Stromal cell of bone marrow (primary cell): ENCODE measurements around the gene KIF13A.
"Not testable (repeated sequence)": the region's sequence is repeated elsewhere in the genome, so short reads cannot be mapped to it uniquely, and the experiment has no call there.

Source experiments
- DNase-seq: peaks from one replicate; pipeline ENCODE4 v3.0.0-alpha.2; 2012; ENCODE audit warnings: low read depth

KIF13A gene

DNA sequence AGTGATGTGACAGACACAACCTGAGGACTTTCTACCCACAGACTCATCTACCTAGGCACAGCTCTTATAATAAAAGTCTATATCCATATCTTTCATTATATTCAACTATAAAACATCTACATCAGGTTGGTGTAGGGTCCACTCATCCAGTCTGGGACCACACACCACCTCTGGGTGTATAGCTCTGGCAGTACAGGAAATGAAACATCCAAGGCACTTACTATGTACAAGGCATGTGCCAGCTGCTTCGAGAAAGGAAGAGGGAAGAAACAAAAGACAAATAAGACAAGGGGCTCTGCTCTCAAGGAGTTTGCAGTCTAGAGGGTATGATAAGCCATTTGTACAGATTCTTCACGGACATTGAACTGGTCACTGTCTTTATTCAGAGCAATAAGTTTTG lies 18.6 kb downstream of the KIF13A start:
- DNase-seq: no peak

DNA sequence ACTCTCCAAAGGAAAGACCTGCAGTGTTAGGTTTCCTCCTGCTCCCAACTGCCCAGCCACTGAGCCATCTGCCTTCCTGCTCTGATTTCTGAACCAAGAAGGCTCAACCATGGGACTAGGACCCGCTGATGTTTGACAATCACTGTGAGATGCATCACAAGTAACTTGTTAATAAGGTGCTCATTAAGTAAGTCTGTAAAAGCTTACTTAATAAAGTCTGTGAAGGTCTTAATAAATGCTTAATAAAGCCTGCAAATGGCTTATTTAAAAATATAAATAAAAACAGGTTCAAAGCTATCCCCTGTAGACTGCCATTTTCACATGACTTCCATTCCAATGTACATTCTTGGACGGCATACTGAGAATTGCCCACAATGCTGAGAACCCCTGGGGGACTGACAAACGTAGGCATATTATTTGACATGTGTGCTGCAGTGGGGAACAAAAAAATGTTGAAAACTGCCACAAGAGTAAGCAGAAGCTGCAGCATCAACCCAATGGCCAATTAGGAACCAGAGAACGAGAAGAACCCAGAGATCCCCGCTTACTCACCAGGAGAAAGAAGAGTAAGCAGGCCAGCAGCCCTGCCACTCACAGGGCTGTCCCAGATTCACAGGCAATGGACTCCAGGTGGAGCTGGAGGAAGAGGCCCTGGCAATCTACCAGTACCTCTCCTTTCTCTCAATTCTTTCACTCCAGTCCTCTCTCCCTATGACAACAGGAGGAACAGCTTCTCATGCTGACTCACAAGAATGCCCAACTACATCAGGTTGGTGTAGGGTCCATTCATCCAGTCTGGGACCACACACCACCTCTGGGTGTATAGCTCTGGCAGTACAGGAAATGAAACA lies 19.5 kb downstream of the KIF13A start:
- DNase-seq: no peak

DNA sequence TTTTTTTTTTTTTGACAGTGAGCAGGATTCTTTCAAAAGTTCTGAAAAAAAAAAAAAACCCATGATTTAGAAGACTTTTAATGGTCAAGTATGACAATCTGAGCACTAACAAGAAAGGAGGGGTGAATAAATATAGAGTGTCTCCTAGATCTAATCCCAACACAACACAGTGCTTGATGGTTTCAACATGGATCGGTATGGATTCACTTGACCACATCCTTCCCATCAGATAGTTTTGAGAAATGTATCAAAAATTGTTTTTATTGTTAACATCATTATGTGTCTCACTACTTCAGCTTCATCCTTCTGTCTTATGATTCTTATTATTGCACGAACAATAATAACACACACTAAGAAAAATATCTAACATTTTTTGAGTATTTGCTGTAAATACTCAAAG lies 21.0 kb downstream of the KIF13A start:
- no peak for DNase-seq

DNA sequence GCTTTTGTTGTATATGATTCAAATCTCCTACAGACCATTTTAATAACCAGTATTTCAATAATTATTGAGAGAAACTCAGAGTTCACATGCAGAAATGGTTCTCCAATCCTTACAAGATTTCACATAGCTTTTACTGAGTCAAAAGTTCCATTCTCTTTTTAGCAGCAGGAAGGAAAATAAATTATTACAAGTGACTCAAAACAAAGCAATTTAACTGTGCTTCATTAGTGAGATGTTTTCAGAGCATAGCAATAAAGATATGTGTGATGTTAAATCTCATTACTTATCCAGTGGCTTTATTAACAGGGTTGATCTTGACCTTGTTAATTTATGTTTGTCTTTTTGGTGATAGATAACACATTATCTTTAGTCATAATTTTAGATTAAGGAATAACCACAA lies 22.0 kb downstream of the KIF13A start:
- peak; percentile 65 for DNase-seq

DNA sequence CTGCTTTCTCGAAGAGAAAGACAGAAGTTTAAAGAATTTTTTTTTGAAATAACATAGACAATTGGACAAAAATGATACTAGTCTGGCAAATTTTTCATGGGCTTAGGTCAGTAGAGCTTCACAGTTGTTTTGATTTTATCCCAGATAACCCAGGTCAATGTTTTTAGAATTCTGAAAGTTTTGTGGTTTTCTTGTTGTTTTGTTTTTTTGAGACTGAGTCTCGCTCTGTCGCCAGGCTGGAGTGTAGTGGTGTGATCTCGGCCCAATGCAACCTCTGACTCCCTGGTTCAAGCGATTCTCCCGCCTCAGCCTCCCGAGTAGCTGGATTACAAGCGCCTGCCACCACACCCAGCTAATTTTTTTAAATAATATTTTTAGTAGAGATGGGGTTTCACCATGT lies 22.8 kb downstream of the KIF13A start:
- no peak for DNase-seq

DNA sequence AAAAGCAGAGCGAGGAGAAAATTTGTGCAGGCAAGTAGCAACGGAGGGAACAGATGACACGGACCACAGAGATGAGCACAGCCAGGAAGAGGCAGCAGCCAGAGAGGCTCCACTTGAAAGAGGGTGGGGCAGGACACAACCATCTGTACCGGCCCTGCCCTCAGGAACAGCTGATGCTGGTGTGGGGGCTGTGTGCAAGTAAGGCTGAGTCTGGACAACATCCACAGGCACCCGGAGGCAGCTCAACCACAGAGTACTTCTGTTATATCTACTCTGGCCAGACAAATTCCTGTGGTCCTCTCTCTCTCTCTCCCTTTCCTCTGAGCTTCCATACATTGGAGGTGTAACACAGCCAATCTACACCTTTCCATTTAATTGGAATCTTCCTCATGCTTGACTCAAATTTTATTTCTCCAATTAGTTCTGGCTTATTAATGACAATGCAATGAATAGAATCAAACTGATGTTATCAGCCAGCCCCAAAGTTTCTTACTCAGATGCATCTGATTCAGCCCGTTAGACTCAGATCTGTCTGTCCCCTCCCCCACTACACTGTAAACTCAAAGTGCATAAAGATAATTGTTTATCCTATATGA lies 24.9 kb downstream of the KIF13A start:
- DNase-seq: peak; percentile 68

DNA sequence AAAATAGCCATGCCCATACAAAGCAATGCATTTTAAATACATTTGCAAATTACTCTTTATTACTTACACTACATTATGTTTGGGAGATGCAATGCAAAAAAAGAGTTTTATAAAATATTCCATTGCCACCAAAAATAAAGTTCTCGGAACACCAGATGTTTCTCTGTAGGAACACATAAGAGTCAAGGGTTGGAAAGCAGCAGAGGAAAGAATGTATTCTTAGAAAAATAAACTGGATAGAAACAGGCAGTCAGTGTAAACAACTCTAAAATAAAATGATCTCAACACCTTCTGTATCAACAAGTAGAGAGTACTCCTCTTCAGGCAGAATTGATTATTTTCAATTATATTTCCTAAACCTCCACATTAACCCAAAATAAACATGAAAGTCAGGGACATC lies 28.1 kb downstream of the KIF13A start:
- no peak for DNase-seq

DNA sequence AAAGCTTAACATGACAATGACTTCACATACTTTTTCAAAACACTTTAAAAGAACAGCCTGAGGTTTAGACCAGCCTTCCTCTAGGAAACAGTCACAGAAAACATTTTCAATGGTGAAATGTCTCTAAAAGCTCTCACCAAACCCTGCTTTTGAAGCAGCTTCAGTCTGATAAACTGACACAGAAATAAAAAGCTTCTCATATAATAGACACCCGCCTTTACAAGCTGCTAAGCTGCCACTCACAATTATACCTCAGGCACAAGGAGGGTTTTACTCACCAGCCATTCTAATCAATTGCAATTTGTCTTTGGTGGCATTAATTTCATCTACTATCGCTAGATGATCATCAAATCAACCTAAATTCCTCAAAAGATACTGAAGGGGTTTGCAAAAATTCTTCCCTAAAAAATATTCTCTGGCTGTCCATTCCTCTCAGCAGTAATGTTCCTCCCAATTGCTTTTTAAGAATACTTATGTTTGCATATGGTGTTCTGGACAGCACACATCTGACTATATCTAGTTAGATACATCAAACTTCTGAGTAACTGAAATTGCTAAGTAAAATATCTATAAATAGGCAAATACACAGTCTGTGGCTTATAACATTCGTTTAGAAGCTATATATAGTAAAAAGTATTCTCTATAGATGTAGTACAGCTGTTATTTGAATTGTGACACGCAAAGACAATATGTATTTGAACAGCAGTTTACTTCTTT lies 29.4 kb downstream of the KIF13A start:
- no peak for DNase-seq

DNA sequence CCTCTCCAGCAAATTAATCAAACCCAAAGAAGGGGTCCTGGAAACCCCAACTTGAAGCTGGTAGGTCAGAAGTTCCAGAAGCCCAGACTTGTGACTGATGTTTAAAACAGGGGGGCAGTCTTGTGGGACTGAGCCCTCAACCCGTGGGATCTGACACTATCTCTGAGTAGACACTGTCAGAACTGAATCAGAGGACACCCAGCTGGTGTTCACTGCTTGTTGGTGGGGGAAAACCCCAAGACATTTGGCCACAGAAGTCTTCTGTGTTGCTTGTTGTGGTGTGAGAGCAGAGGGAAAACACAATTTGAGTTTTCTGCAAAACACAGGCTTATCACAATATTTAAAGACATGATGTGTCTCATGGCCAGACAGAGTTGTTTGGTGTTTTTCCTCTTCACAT lies 29.9 kb downstream of the KIF13A start:
- DNase-seq: no peak

DNA sequence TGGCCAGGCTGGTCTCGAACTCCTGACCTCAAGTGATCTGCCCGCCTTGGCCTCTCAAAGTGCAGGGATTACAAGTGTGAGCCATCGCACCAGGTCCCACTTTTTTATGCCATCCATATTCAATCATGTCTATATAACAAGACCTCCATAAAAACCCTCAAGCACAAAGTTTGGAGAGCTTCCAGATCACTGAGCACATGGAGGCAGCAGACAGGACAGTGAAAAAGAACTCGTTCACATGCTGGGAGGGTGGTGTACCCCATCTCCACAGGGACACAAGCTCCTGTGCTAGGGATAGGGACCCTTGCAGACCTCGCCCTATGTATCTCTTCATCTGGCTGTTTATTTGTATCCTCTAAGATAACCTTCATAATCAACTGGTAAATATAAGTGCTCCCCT lies 30.3 kb downstream of the KIF13A start:
- DNase-seq: no peak

DNA sequence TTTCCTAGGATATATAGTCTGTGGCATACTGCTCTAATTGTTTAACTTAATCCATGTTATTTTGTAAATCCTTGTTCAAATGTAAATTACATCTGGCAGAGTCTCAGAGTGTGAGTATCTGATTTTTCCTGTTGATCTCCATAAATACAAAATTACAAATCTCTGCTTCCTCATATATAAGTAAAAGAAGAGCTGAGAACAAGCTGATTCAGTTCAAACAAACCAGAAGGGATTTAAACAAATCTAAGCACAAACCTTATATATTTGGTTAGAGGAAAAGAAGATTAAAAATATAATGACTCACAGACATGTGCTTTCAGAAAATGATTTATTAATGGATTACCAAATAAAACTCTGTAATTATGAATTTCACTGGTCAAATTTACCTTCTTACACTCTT lies 37.3 kb downstream of the KIF13A start:
- DNase-seq: no peak

DNA sequence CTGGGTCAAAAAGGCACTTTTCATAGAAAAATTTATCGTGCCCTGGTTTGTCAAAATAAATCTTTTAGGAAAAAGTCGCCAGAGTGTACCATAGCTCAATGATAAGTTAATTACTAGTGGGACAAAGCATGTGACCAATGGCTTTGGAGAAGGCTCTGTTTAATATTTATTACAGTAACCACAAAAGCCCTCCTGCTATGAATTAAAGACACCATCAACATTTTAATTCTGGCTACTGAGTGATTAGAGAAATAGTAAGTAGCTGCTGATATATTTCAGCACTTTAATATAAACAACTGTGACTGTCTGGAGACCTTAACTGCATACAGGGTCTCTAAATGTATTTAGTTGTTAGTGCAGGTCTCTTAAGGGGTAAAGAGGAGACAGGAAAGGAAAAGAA lies 38.3 kb downstream of the KIF13A start:
- DNase-seq: no peak

DNA sequence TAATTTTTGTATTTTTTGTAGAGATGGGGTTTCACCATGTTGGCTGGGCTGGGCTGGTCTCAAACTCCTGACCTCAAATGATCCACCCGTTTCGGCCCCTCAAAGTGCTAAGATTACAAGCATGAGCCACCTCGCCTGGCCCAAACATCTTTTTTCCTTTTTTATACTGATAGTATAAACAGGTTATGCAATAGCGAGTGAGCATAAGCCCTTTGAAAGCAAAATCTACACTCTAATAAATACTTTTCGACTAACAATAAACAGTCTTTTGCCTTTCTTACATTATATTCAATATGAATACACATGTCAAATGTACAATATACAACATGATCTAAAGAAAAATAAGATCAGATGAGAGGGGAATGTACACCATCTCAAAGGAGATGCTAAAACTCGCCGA lies 38.7 kb downstream of the KIF13A start:
- DNase-seq: no peak

DNA sequence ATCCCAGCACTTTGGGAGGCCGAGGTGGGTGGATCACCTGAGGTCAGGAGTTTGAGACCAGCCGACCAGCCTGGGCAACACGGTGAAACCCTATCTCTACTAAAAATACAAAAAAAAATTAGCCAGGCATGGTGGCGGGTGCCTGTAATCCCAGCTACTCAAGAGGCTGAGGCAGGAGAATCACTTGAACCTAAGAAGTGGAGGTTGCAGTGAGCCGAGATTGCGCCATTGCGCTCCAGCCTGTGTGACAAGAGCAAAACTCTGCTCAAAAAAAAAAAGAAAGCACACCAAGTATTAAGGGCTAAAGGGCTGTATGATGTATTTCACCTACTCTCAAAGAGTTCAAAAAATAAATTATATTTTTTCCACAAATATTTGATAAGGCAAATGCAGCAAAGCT lies 39.9 kb downstream of the KIF13A start:
- DNase-seq: not testable (repeated sequence)

DNA sequence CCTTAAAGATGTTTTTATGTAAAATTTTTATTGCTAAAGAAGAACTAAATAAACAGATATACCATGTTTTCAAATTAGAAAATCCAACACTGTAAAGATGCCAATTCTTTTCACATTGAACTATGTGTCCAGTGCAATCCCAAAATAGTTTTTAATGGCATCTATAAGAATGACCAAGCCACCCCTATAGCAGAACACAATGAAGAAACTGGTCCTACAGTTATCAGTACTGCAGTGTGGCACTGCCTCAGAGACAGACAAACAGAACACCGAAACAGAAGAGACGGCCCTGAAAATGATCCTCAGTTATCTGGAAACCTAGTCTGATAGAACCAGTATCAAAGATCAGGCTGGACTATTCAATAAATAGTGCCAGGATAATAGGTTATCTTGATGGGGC lies 41.9 kb downstream of the KIF13A start:
- DNase-seq: no peak

DNA sequence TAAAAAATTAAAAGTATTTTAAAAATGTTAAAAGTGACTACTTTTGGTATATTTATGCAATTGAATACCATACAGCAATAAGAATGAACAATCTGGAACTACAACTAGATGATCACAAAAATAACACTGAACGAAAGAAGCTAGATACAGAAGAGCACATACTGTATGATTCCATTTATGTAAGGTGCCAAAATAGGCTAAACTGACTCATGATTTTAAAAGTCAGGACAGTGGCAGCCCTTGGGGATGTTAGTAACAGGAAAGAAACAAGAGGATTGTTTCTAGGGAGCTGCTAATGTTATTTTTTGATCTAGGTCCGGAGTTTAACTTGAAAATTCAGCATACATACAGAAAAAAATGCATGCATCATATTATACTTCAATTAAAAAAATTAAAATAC lies 42.3 kb downstream of the KIF13A start:
- peak; percentile 66 for DNase-seq

DNA sequence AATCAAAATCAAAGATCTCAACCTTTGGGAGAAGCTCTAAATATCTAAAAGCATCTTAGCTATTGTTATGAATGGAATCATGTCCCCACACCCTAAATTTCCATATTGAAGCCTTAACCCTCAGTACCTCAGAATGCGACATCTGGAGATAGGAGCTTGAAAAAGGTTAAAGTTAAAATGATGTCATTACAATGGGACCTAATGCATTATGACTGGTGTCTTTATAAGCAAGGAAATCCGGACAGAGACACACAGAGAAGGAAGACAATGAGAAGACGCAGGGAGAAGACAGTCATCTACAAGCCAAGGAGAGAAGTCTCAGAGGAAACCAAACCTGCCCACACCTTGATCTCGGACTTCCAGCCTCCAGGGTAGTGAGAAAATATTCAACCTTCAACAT lies 46.1 kb downstream of the KIF13A start:
- DNase-seq: no peak

DNA sequence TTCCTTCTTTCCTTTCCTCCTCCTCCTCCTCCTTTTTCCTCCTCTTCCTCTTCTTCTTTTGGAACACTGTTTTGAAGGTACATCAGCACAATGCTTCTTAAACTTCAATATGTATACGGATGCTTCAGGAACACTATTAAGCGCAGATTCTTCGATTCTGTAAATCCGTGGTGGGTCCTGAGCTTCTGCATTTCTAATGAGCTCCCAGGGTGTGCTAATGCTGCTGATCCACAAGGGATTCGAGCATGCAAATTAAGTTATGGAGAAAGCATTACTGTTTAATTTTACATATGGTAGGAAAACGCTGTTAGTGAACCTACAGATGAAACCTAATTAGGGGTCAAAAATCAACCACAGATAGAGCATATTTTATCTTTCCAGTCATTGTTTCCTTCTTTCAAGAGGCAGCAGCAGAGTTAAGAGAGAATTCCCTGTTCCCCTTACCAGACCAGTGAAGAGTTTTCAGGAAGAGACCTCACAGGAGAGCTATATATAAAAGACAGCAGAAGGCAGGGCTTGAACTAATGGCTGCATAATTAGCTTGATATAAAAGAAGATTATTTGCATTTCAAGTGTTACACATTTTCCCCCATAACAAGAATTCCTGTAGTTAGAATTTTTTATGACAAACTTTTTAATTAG lies 47.2 kb downstream of the KIF13A start:
- no peak for DNase-seq

DNA sequence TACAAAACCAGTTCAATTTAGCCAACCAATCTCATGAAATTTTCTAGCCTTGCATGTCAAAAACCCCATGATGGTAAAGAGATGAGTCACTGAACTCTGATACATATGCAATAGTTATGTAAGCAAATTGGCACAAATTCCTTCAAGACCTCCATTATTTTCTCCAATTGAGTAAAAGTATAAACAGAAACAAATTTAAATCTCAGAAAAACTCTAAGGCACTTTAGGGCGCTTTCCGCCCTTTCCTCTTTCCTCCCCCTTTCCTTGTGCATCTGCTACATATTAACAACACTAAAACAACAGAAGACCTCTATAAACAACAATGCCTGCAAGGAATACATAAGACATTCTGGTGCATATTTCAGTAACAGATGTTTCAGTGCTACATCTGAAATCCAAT lies 48.5 kb downstream of the KIF13A start:
- no peak for DNase-seq

DNA sequence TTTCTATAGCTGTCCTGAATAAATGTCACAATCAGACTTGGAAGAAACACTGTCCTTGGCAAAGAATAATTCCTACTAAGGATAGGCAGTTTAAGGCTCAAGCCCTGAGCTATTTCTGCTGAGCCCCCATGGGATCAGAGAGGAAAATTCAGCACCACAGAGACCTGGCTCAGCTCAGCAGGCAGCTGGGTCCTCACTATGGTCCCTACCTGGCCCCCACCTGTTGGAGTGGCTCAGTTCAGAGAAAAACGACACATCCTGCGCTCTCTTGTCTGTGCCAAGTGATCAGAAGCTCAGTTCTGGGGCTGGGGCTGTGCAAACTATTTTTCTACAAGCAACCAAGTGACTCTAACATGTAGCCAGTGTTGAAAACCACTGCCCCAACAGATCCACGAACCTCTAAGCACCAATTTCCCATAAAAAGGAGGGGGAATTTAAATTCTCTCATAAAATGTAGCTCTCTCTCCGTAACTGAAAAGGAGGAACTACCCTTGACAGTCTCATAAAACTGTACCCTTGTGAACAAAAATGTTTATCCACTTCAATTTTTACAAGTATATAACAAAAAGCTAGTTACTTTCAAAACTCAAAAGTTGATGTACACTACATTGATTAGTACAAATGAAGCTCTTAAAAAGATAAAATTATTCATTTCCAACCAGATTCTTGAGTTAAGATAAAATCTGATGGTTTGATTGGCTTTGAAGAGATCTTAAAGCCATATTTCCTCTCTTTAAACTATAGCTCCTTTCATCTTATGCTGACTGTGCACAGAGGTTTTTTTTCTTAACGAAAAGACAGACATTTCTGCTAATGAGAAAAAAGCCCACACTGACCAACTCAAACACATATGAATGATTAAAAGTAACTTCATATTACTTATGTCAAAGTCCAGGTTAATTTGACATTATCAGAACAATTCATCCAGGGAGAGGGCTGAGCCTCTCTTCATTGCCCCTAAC lies 52.0 kb downstream of the KIF13A start:
- no peak for DNase-seq

DNA sequence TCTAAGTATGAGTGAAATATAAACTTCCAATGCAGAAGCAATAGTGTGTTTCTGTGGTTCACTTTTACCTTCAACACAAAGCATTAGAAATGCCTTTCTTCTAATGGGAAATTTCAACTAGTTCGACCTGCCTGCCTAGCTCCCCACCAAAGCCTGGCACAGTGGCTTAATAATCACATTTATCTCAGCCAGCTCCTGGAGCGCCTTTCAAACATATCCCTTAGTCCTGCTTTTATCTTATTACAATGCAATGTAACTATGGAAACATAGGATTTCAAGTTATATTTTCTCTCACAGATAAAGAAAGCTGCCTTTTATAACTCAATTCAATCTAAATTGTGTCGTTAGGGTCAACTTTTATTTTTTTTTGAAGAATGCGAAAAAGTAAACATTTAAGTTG lies 53.7 kb downstream of the KIF13A start:
- no peak for DNase-seq
